Measurements from ENCODE around the gene MAP3K13.
A peak's percentile ranks its signal among the peaks of the same experiment; 100 is the strongest.

The MAP3K13 gene

GRCh38 chr3:185330238-185330637 is 32.7 kb upstream of the MAP3K13 start:
- CTCF ChIA-PET: interaction anchor here (0.6 to 3.3 kb wide), 2 partner anchors 12 to 22 kb away, joined by 3 to 13 read pairs; no protein-coding TSS in a partner anchor
- DNase-seq (ENCODE audit: extremely low spot score): no peak
- no peak for TF ChIP-seq CTCF (IDR thresholded peaks at IDR 0.05; ENCODE audit: control extremely low read depth, extremely low read depth, low read depth, missing control alignments)
- POLR2A ChIA-PET: no interaction called here

GRCh38 chr3:185330644-185331043 is 32.3 kb upstream of the MAP3K13 start:
- TF ChIP-seq CTCF (IDR thresholded peaks at IDR 0.05; ENCODE audit: control extremely low read depth, extremely low read depth, low read depth, missing control alignments): no peak
- CTCF ChIA-PET: interaction anchor here (0.6 to 3.3 kb wide), 2 partner anchors 11 to 22 kb away, joined by 3 to 13 read pairs; no protein-coding TSS in a partner anchor
- DNase-seq (ENCODE audit: extremely low spot score): no peak
- POLR2A ChIA-PET: no interaction called here

- DNase-seq (ENCODE audit: extremely low spot score): peak; percentile 48
- CTCF ChIA-PET: interaction anchor here (1.1 to 3.3 kb wide), 4 partner anchors 22 to 363 kb away, joined by 3 to 13 read pairs (median 5); no protein-coding TSS in a partner anchor
- TF ChIP-seq CTCF (IDR thresholded peaks at IDR 0.05; ENCODE audit: control extremely low read depth, extremely low read depth, low read depth, missing control alignments): no peak
- POLR2A ChIA-PET: no interaction called here
These were observed 30.8 kb upstream of the MAP3K13 start for GRCh38 chr3:185332026-185332735.

- POLR2A ChIA-PET: no interaction called here
- TF ChIP-seq CTCF (IDR thresholded peaks at IDR 0.05; ENCODE audit: control extremely low read depth, extremely low read depth, low read depth, missing control alignments): no peak
- CTCF ChIA-PET: interaction anchor here (1.1 kb wide), 1 partner anchor 17 kb away, joined by 3 read pairs; no protein-coding TSS in a partner anchor
- no peak for DNase-seq (ENCODE audit: extremely low spot score)
These were observed 27.1 kb upstream of the MAP3K13 start for GRCh38 chr3:185335799-185336198.

GRCh38 chr3:185337231-185337816 is 25.6 kb upstream of the MAP3K13 start:
- DNase-seq (ENCODE audit: extremely low spot score): no peak
- ChIA-PET CTCF (no interaction called here), POLR2A (no interaction called here)
- TF ChIP-seq CTCF (IDR thresholded peaks at IDR 0.05; ENCODE audit: control extremely low read depth, extremely low read depth, low read depth, missing control alignments): no peak

GRCh38 chr3:185339945-185340344 is 23.0 kb upstream of the MAP3K13 start:
- CTCF ChIA-PET: no interaction called here
- no peak for TF ChIP-seq CTCF (IDR thresholded peaks at IDR 0.05; ENCODE audit: control extremely low read depth, extremely low read depth, low read depth, missing control alignments)
- DNase-seq (ENCODE audit: extremely low spot score): no peak

More at GRCh38 chr3:185339945-185340344, 23.0 kb upstream of the MAP3K13 start:
- POLR2A ChIA-PET: no interaction called here

All from GM10248 (cell line).